Measurements from ENCODE around the gene NDUFS6. TPM values are rescaled to one million over a fixed set of nuclear protein-coding genes. Genes with fewer than 3 reads are reported as not detected.
"Not testable (repeated sequence)": the region's sequence is repeated elsewhere in the genome, so short reads cannot be mapped to it uniquely, and the experiment has no call there.

Gene NDUFS6
- total RNA-seq, 4 donors from 2014 or later, result 22.0 to 86.9 (median 49.7) TPM

DNA sequence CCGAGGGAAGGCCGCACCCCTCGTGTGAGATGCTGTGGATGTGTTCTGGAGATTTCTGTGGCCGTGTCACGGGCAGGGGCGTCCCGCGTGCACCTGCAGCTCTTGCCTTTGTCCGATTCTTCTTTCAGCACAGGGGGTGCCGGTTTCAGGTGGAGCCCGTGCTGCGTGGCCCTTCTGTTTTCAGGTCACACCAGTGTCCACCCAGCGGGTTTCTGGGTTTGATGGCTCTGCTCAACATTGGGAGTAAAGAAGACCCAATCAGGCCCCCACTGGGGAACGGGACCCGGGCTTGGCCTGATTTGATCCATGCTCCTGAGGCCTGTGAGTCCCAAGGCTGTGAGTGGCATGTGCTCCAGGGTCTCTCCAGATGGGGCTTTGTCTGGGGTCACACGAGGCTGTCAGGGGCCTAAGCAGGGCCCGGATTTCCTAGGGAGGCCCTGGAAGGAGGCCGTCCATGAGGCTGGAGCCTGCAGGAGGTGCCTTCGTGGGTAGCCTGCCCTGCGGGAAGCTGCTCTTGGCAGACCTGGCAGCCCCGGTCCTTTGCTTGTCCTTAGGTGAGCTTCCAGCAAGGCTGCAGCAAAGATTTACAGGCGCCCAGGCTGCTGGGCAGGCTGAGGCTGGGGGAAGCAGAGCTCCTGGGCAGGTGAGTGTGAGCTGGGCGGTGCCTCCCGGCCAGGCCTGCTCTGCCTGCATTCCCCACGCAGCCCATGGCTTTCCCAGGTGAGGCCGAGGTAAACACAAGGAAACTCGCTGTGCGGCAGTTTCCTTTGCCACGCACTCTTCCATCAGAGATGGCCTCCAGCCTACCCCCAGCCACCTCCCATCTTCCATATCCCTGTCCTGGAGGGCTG, 14.4 kb upstream of the NDUFS6 start:
- no peak overlapping the region for H3K4me3 ChIP-seq (ENCODE audit: low read depth, poor library complexity, severe bottlenecking)
- no peak for TF ChIP-seq POLR2A (IDR thresholded peaks at IDR 0.05)
- TF ChIP-seq, protein P1, sequence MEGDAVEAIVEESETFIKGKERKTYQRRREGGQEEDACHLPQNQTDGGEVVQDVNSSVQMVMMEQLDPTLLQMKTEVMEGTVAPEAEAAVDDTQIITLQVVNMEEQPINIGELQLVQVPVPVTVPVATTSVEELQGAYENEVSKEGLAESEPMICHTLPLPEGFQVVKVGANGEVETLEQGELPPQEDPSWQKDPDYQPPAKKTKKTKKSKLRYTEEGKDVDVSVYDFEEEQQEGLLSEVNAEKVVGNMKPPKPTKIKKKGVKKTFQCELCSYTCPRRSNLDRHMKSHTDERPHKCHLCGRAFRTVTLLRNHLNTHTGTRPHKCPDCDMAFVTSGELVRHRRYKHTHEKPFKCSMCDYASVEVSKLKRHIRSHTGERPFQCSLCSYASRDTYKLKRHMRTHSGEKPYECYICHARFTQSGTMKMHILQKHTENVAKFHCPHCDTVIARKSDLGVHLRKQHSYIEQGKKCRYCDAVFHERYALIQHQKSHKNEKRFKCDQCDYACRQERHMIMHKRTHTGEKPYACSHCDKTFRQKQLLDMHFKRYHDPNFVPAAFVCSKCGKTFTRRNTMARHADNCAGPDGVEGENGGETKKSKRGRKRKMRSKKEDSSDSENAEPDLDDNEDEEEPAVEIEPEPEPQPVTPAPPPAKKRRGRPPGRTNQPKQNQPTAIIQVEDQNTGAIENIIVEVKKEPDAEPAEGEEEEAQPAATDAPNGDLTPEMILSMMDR (IDR thresholded peaks at IDR 0.05), result no peak
- intact Hi-C loops (cut with DNase I; ENCODE audit: low total_unique reads), result no loop called here
- WGBS, 2 donors, result 92 to 95% methylated on average over 24 to 29 of the region's 29 CpGs
- no peak for DNase-seq (ENCODE audit: low spot score in 2 of 2)

DNA sequence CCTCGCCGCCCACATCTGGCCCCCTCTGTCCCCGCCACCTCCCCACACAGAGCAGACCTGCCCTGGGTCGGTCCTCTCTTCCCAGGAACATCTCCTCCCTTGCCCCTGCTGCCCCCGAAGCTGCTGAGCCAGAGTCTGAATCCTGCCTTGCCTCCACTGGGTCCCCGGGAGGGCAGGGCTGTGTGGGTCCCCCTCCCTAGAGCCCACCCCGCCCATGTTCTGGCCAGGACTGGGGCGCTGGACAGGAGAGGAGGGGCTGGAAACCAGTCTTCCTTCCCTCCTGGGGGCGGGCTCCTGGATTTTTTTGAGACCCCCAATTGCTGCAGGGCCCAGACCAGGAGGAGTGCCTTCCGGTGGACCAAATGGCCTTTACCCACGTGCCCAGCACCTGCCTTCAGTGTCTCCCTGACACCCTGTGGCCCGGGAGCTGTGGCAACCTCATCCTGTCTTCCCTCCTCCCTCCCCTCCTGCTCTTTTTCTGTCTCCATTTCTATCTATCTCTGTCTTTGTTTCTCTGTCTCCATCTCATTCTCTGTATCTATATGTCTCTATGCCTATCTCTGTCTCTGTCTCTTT, 13.6 kb upstream of the NDUFS6 start:
- WGBS, 2 donors, result 86 to 92% methylated on average over 11 of the region's 12 CpGs
- intact Hi-C loops (cut with DNase I; ENCODE audit: low total_unique reads), result no loop called here
- TF ChIP-seq, protein P1 (IDR thresholded peaks at IDR 0.05), result no peak
- no peak overlapping the region for H3K4me3 ChIP-seq (ENCODE audit: low read depth, poor library complexity, severe bottlenecking)
- no peak for DNase-seq (ENCODE audit: low spot score in 2 of 2)

DNA sequence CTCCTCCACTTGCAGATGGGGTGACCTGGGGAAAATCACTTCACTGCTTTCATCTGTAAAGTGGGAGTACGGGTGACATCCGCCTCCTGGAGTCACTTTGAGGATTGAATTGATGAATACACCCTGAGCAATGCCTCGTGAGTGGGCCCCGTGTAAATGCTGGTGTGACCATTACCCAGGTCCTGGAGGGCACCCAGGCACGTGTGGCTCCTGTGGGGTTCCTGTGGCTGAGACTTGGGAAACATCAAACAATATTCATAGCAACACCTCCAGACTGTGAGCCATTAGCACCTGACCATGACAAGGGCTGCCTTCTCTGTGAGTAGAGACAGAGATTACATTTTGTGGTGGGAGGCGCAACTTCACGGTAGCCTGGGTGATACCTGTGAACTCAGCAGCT, 13.0 kb upstream of the NDUFS6 start:
- intact Hi-C loops (cut with DNase I; ENCODE audit: low total_unique reads), result no loop called here
- DNase-seq (ENCODE audit: low spot score in 2 of 2), result peak in 1 of 2 donors; percentile 77
- no peak for TF ChIP-seq POLR2A (IDR thresholded peaks at IDR 0.05)
- TF ChIP-seq, protein P1 (IDR thresholded peaks at IDR 0.05), result no peak
- no peak overlapping the region for H3K4me3 ChIP-seq (ENCODE audit: low read depth, poor library complexity, severe bottlenecking)
- WGBS, 2 donors, result 93% methylated on average over 7 of the region's 7 CpGs

DNA sequence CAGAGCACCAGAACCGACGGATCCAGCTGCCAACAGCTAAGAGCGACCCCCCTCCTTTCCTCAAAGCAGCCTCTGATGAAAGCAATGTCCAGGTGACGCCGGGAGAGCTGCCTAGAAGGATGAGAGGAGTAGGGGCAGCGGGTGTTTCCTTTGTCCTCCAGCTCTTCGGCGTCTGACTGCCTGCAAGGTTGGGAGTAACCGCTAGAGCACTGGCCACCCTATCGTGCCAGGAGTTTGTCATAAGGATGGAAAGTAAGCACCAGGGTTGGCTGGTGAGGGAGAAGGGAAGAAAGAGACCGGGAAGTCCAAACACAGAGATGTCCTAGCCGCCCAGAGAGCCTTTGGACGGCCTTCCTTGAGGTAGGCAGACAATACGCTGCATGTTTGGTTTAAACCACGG, 12.4 kb upstream of the NDUFS6 start:
- TF ChIP-seq POLR2A (IDR thresholded peaks at IDR 0.05), result no peak
- TF ChIP-seq, protein P1 (IDR thresholded peaks at IDR 0.05), result no peak
- 91 to 92% methylated on average over 15 of the region's 15 CpGs for WGBS, 2 donors
- no peak overlapping the region for H3K4me3 ChIP-seq (ENCODE audit: low read depth, poor library complexity, severe bottlenecking)
- intact Hi-C loops (cut with DNase I; ENCODE audit: low total_unique reads), result no loop called here
- peak in 1 of 2 donors; percentile 76 for DNase-seq (ENCODE audit: low spot score in 2 of 2)

DNA sequence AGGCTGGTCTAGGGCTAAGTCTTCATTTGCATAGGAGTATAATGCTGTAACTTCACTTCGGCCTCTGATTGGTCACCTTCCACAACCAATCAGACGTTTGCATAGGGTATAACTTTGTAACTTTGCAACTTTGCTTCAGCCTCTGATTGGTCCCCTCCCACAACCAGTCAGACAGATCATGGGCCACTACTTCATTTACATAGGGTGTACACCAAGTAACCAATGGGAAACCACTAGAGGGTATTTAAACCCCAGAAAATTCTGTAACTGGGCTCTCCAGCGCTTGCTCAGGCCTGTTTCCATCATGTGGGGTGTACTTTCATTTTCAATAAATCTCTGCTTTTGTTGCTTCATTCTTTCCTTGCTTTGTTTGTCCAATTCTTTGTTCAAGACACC, 11.8 kb upstream of the NDUFS6 start:
- intact Hi-C loops (cut with DNase I; ENCODE audit: low total_unique reads); H3K4me3 ChIP-seq (ENCODE audit: low read depth, poor library complexity, severe bottlenecking): not testable (repeated sequence)
- DNase-seq (ENCODE audit: low spot score in 2 of 2), result peak in 1 of 2 donors; percentile 20
- 87% methylated on average over 3 of the region's 3 CpGs for WGBS, 2 donors

DNA sequence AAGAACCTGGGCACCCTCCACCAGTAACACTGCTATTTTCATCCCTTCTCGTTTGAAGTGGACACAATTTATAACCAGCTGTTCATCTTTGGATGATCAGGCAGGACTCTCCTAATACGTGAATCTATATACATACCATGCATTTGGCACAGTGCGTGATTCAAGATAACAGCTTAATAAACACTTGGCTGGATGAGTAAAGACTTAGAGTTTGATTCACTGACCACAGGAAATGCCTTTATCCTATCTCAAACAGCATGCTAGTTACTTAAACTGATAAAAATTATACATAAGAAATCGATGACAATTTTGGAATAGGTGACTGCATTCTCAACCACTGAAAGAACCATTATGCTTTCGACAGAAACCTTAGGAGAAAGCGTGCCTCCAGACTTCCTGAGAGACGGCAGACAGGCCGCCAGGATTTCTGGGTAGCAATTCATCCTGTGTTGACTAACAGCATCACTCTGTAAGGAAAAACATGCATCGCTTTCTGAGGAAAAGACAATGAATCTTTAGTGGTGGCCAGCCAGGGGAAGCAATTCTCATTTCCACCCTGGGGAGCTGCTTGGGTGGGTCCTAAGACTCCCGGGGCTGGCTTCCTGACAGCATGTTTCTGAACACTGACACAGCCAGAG, 11.3 kb upstream of the NDUFS6 start:
- peak in 1 of 2 donors; percentile 37 for DNase-seq (ENCODE audit: low spot score in 2 of 2)
- no peak overlapping the region for H3K4me3 ChIP-seq (ENCODE audit: low read depth, poor library complexity, severe bottlenecking)
- intact Hi-C loops (cut with DNase I; ENCODE audit: low total_unique reads), result no loop called here
- TF ChIP-seq, protein P1 (IDR thresholded peaks at IDR 0.05), result no peak
- TF ChIP-seq POLR2A (IDR thresholded peaks at IDR 0.05), result no peak
- 36 to 40% methylated on average over 10 of the region's 10 CpGs for WGBS, 2 donors

Data from lower leg skin (tissue), 4 donors.